GM12878 (cell line): ENCODE data around the gene ATXN2. TPM values are rescaled to one million over a fixed set of nuclear protein-coding genes. Genes with fewer than 3 reads are reported as not detected.

Source experiments
- ATAC-seq: fragments of 200-7000 bp; cut with Tn5 transposase; 3 replicates; pipeline ENCODE4 v1.9.1; 2020; ENCODE audit warnings: mild to moderate bottlenecking, moderate library complexity
- BruUV-seq: library from RNA; stranded (reverse); fragments of 400-500 nt; replicated peaks from 2 replicates; lab custom pipeline; 2021; lab: Mats Ljungman, UMichigan
- CTCF ChIA-PET: fragments of 300-600 bp; sonication (Branson Sonifier 250); formaldehyde crosslinking; extraction: SDS; loops from one replicate; lab custom pipeline; 2021; ENCODE audit warnings: inconsistent platforms; lab: Yijun Ruan, JAX
- POLR2A ChIA-PET: fragments of 350-600 bp; formaldehyde crosslinking; extraction: SDS; loops from one replicate; lab custom pipeline; 2021; ENCODE audit warnings: inconsistent platforms; lab: Charles Lee
- RAD21 ChIA-PET: fragments of 300-600 bp; sonication (Branson Sonifier 250); formaldehyde crosslinking; loops from one replicate; lab custom pipeline; 2023; ENCODE audit warnings: antibody characterized with exemption; ENCODE audit not compliant: unreplicated experiment; lab: Charles Lee
- SMC1A ChIA-PET: fragments of 300-600 bp; sonication (Branson Sonifier 250); formaldehyde crosslinking; loops from one replicate; lab custom pipeline; 2023; ENCODE audit not compliant: unreplicated experiment, uncharacterized antibody; lab: Charles Lee
- DNase-seq: peaks from one replicate; pipeline ENCODE4 v3.0.0-alpha.2; 2011; ENCODE audit warnings: low read depth, low spot score
- FAIRE-seq: peaks from 3 replicates; lab custom pipeline; 2011; peaks lifted over from hg19 to GRCh38; lab: Jason Lieb, UNC
- H2AFZ ChIP-seq: 2 replicates; pipeline ENCODE4 v1.6.0; 2011; ENCODE audit warnings: low read depth, low read length, control low read depth; ENCODE audit not compliant: control insufficient read depth
- H3K27ac ChIP-seq: 2 replicates; pipeline ENCODE4 v1.5.1; 2011; ENCODE audit warnings: control low read depth; ENCODE audit not compliant: control insufficient read depth, insufficient read depth
- H3K27me3 ChIP-seq, 2 experiments: replicated peaks in 1 of 2; 2 replicates each; pipeline versions ENCODE4 v1.6.0 to v1.6.1; 2011; ENCODE audit warnings: low read length in 1 of 2; ENCODE audit not compliant: control insufficient read depth in 2 of 2, insufficient read depth in 2 of 2
- H3K36me3 ChIP-seq, 2 experiments: 2 replicates each; pipeline ENCODE4 v1.5.1; 2011; ENCODE audit warnings: low read length in 1 of 2; ENCODE audit not compliant: control insufficient read depth in 2 of 2, insufficient read depth in 2 of 2
- H3K4me1 ChIP-seq: 2 replicates; pipeline ENCODE4 v1.6.1; 2011; ENCODE audit warnings: mild to moderate bottlenecking, low read length, moderate library complexity, mixed read lengths; ENCODE audit not compliant: control insufficient read depth, insufficient read depth
- H3K4me2 ChIP-seq: 2 replicates; pipeline ENCODE4 v1.6.0; 2011; ENCODE audit warnings: control low read depth; ENCODE audit not compliant: control insufficient read depth, insufficient read depth
- H3K4me3 ChIP-seq: fragments of 200-600 bp; sonication (generic); 2 replicates; pipeline ENCODE4 v1.5.1; 2016
- H3K79me2 ChIP-seq: 2 replicates; pipeline ENCODE4 v1.6.0; 2011; ENCODE audit warnings: low read length; ENCODE audit not compliant: control insufficient read depth, insufficient read depth
- H3K9ac ChIP-seq: 2 replicates; pipeline ENCODE4 v1.8.0; 2011; ENCODE audit warnings: low read length, control low read depth, mixed read lengths; ENCODE audit not compliant: control insufficient read depth, insufficient read depth
- H3K9me3 ChIP-seq: replicated peaks from 3 replicates; pipeline ENCODE4 v1.5.1; 2011; ENCODE audit warnings: mild to moderate bottlenecking, low read length; ENCODE audit not compliant: control insufficient read depth, insufficient read depth
- H4K20me1 ChIP-seq: 2 replicates; pipeline ENCODE4 v1.6.0; 2011; ENCODE audit not compliant: control insufficient read depth, insufficient read depth
- BCL3 ChIP-seq: IDR thresholded peaks from 2 replicates; pipeline ENCODE4 v1.6.1; 2011; ENCODE audit warnings: borderline replicate concordance, low read depth, mild to moderate bottlenecking, moderate library complexity, low read length; ENCODE audit not compliant: insufficient read depth, poor library complexity, severe bottlenecking
- E2F8 ChIP-seq: fragments of 450-650 bp; IDR thresholded peaks from 2 replicates; pipeline ENCODE4 v1.6.1; 2018; ENCODE audit warnings: mild to moderate bottlenecking, low read depth, moderate library complexity; ENCODE audit not compliant: partially characterized antibody
- EGR1 ChIP-seq, 2 experiments: IDR thresholded peaks; 1 replicate in 1 of 2; 2 replicates in 1 of 2; pipeline ENCODE4 v1.6.1; 2011 to 2012; ENCODE audit warnings: low read depth in 2 of 2, low read length in 2 of 2, borderline replicate concordance in 1 of 2, mild to moderate bottlenecking in 1 of 2, moderate library complexity in 1 of 2
- MXI1 ChIP-seq: fragments of 150-350 bp; IDR thresholded peaks from 2 replicates; pipeline ENCODE4 v1.6.1; 2011; ENCODE audit warnings: low read depth, mild to moderate bottlenecking, inconsistent platforms, low read length, improper control_type of control experiment
- TAF1 ChIP-seq: IDR thresholded peaks from 2 replicates; pipeline ENCODE4 v1.6.1; 2011; ENCODE audit warnings: mild to moderate bottlenecking, low read depth, low read length, borderline replicate concordance
- ZNF274 ChIP-seq: IDR thresholded peaks from one replicate; pipeline ENCODE4 v1.8.0; 2011; ENCODE audit not compliant: insufficient read length, insufficient read depth
- WGBS: methylation state at CpG from one replicate; pipeline ENCODE4 v1.1.6; 2016; ENCODE audit warnings: low lambda C conversion rate; ENCODE audit not compliant: insufficient replicate concordance, insufficient coverage; ENCODE audit errors: missing lambda C conversion rate; 5-methylcytosine and 5-hydroxymethylcytosine counted together
- in situ Hi-C: fragments of 300-500 bp; cut with MboI; formaldehyde crosslinking; loops from 9 replicates; pipeline ENCODE4 v1.14.3; 2018; ENCODE audit warnings: mixed read lengths
- intact Hi-C: fragments of 100-400 bp; cut with micrococcal nuclease; formaldehyde crosslinking; loops from one replicate; pipeline ENCODE4 v1.14.2; 2022; ENCODE audit not compliant: unreplicated experiment
- polyA plus RNA-seq, 11 experiments: library from polyadenylated mRNA; depleted of rRNA in 4 of 11; unstranded in 6 of 11; stranded (reverse) in 5 of 11; fragments of >200 nt; fragmentation: Nextera tagmentation in 4 of 11; fragmentation: Illumina TruSeq in 1 of 11; extraction: Ambion mirVana in 4 of 11; extraction: Trizol in 1 of 11; gene quantifications; 1 replicate in 1 of 11; 2 replicates in 10 of 11; pipeline versions ENCODE4 v1.2.1 to v1.2.3, GENCODE V29; 2011 to 2016; ENCODE audit warnings: inconsistent platforms in 2 of 11, missing spikeins in 2 of 11, low read depth in 1 of 11
- total RNA-seq, 4 experiments: library from RNA; depleted of rRNA in 3 of 4; stranded (reverse); fragments of >200 nt in 3 of 4; fragmentation: Illumina TruSeq in 1 of 4; extraction: Trizol in 1 of 4; gene quantifications; 2 replicates each; pipeline versions ENCODE4 v1.2.1 to v1.2.3, GENCODE V29; 2013 to 2021
- TF ChIP-seq, protein P1 (sequence below): fragments of 450-650 bp; IDR thresholded peaks from 2 replicates; pipeline ENCODE4 v1.6.1; 2018; ENCODE audit warnings: borderline replicate concordance, mild to moderate bottlenecking; ENCODE audit not compliant: partially characterized antibody

The ATXN2 gene
- total and polyA plus RNA-seq, 10 of the 15 experiments (the other 5 are each of a cell fraction or from before 2014, with no cell fraction given), result 8.8 to 31.5 (median 19.0) TPM

GRCh38 chr12:111599453-111600204, 514 bp upstream of the ATXN2 start (continued):
- TF ChIP-seq E2F8 (no peak), EGR1 (IDR thresholded peaks at IDR 0.05; ENCODE audit: borderline replicate concordance in 1 of 2, low read depth in 2 of 2, low read length in 2 of 2) (peak; percentile 29 to 54; a peak in 2 of 3 replicates)

GRCh38 chr12:111597831-111598636, 1.1 kb downstream of the ATXN2 start:
- no peaks in the 10 kb centered on the region for H3K4me1 ChIP-seq
- POLR2A ChIA-PET, result interaction anchor here (0.5 kb wide), 1 partner anchor 87 kb away, joined by 5 read pairs; no protein-coding TSS in a partner anchor
- peak overlapping the region; percentile 69 for H2AFZ ChIP-seq
- peaks cover 64% of the 10 kb centered on the region for H3K79me2 ChIP-seq
- H3K9ac ChIP-seq, result peak overlapping the region; percentile 88
- H3K4me2 ChIP-seq, result peak overlapping the region; percentile 77
- peak overlapping the region; percentile 96 for H3K27ac ChIP-seq
- H3K27me3 ChIP-seq, result no peaks in the 10 kb centered on the region
- DNase-seq (no peak), FAIRE-seq (no peak), ATAC-seq (peak; percentile 40)
- RAD21 ChIA-PET, result no interaction called here
- H4K20me1 ChIP-seq, result no peaks in the 10 kb centered on the region
- H3K36me3 ChIP-seq, result no peaks in the 10 kb centered on the region
- CTCF ChIA-PET, result no interaction called here
- in situ Hi-C loops (no loop called here), intact Hi-C loops (no loop called here)
- H3K9me3 ChIP-seq, result no peaks in the 10 kb centered on the region
- WGBS, result 2% methylated on average over 43 of the region's 67 CpGs
- H3K4me3 ChIP-seq, result peak overlapping the region; percentile 99
- SMC1A ChIA-PET, result no interaction called here
- no TSS peak for BruUV-seq
- TF ChIP-seq, protein P1, sequence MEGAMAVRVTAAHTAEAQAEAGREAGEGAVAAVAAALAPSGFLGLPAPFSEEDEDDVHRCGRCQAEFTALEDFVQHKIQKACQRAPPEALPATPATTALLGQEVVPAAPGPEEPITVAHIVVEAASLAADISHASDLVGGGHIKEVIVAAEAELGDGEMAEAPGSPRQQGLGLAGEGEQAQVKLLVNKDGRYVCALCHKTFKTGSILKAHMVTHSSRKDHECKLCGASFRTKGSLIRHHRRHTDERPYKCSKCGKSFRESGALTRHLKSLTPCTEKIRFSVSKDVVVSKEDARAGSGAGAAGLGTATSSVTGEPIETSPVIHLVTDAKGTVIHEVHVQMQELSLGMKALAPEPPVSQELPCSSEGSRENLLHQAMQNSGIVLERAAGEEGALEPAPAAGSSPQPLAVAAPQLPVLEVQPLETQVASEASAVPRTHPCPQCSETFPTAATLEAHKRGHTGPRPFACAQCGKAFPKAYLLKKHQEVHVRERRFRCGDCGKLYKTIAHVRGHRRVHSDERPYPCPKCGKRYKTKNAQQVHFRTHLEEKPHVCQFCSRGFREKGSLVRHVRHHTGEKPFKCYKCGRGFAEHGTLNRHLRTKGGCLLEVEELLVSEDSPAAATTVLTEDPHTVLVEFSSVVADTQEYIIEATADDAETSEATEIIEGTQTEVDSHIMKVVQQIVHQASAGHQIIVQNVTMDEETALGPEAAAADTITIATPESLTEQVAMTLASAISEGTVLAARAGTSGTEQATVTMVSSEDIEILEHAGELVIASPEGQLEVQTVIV, result no peak
- TF ChIP-seq MXI1 (peak; percentile 6; the same call in 1 of the 2 replicates), BCL3 (no peak), TAF1 (0 out of 2 replicates have a peak, but pooled peaks have one; percentile 5), ZNF274 (no peak)
